Mucosa of descending colon (tissue), 3 donors: ENCODE measurements around the gene IMMP2L. TPM values are rescaled to one million over a fixed set of nuclear protein-coding genes. Genes with fewer than 3 reads are reported as not detected.

Experiments
- ATAC-seq: fragments of 200-7000 bp; cut with Tn5 transposase; one replicate; pipeline ENCODE4 v1.9.1; 2020; ENCODE audit warnings: mild to moderate bottlenecking, moderate library complexity
- DNase-seq, 3 donors: peaks; one replicate each; pipeline ENCODE4 v3.0.0-alpha.2; 2020
- H3K36me3 ChIP-seq: fragments of 200-600 bp; one replicate; pipeline ENCODE4 v1.8.0; 2021; ENCODE audit warnings: low read depth, mild to moderate bottlenecking
- H3K4me1 ChIP-seq: fragments of 200-600 bp; one replicate; pipeline ENCODE4 v1.8.0; 2021; ENCODE audit warnings: low read depth, mild to moderate bottlenecking
- H3K4me3 ChIP-seq: fragments of 200-600 bp; one replicate; pipeline ENCODE4 v1.8.0; 2021; ENCODE audit warnings: mild to moderate bottlenecking
- H3K9me3 ChIP-seq: fragments of 200-600 bp; one replicate; pipeline ENCODE4 v1.8.0; 2021; ENCODE audit warnings: mild to moderate bottlenecking
- CTCF ChIP-seq: fragments of 200-600 bp; IDR thresholded peaks from one replicate; pipeline ENCODE4 v1.8.0; 2022; ENCODE audit warnings: antibody characterized with exemption, mild to moderate bottlenecking
- intact Hi-C, 2 donors: fragments of 100-400 bp; cut with DNase I in 1 of 2; cut with micrococcal nuclease in 1 of 2; formaldehyde crosslinking; loops; one replicate each; pipeline versions ENCODE4 v1.11.0 to v1.11.1; 2022; cut with DNase I, micrococcal nuclease
- total RNA-seq, 3 donors: library from RNA; stranded (reverse); fragmentation: NEBNext Ultra II Directional in 2 of 3; extraction: Animal tissue kit (Norgen Biotek cat#: 25700) in 2 of 3; gene quantifications; one replicate each; pipeline versions ENCODE4 v1.2.1 to v1.2.4, GENCODE V29; 2021 to 2023
- donor health status: DM: no; HTN: no; CAD: no; lungs with moderate emphysema.
- donor health status: DM: no; HTN: no; CAD: no.
- donor health status: DM: no; HTN: yes; CAD: no.

The IMMP2L gene
- total RNA-seq, 3 donors from 2014 or later, result 12.1 to 20.7 (median 17.7) TPM

GRCh38 chr7:111343017-111343416 lies 219.3 kb downstream of the IMMP2L start:
- no peak for ATAC-seq
- TF ChIP-seq CTCF, result no peak
- intact Hi-C loops, result no loop called here

GRCh38 chr7:111339006-111339405 lies 223.3 kb downstream of the IMMP2L start:
- no peak for ATAC-seq

More at GRCh38 chr7:111343017-111343416, 219.3 kb downstream of the IMMP2L start:
- peaks cover 17% of the 10 kb centered on the region for H3K9me3 ChIP-seq
- no peak for DNase-seq
- no peaks in the 10 kb centered on the region for H3K36me3 ChIP-seq
- no peaks in the 10 kb centered on the region for H3K4me1 ChIP-seq
- H3K4me3 ChIP-seq, result no peak overlapping the region

DNA sequence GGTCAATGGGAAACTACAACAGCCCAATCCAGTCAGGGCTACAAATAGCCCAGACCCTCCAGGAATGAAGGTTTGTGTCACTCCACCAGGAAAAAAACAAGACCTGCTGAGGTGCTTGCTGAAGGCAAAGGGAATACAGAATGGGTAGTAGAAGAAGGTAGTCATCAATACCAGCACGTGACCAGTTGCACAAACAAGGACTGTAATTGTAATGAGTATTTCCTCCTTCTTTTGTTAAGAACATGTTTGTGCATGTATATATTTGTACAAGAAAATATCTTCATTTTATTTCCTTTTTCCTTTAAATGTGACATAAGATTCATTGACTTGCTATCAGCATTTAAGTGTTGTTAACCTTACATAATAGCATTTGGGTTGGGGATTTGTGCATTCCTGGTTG lies 229.3 kb downstream of the IMMP2L start:
- no peaks in the 10 kb centered on the region for H3K4me1 ChIP-seq
- ATAC-seq, result no peak
- no peaks in the 10 kb centered on the region for H3K9me3 ChIP-seq
- H3K4me3 ChIP-seq, result no peak overlapping the region
- intact Hi-C loops, result no loop called here
- no peak for TF ChIP-seq CTCF
- DNase-seq, result no peak
- H3K36me3 ChIP-seq, result no peaks in the 10 kb centered on the region

More at GRCh38 chr7:111339006-111339405, 223.3 kb downstream of the IMMP2L start:
- Histone ChIP-seq H3K36me3 (no peaks in the 10 kb centered on the region), H3K4me3 (no peak overlapping the region), H3K4me1 (no peaks in the 10 kb centered on the region), H3K9me3 (peaks cover 13% of the 10 kb centered on the region)
- no peak for TF ChIP-seq CTCF
- intact Hi-C loops, result no loop called here
- DNase-seq, result no peak

DNA sequence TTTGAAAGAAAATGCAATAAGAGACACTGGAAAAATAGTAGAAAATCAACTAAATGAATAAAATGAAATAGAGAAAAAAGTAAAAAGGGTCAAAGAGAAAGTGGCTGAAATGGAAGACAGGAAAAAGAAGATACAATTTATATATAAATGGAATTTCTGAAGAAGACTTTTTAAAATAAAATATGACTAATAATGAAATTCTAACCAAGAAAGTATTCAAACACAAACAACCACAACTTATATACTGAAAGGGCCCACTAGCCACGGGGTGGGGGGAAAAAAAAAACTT lies 232.1 kb downstream of the IMMP2L start:
- H3K4me1 ChIP-seq, result no peaks in the 10 kb centered on the region
- ATAC-seq, result no peak
- intact Hi-C loops, result no loop called here

GRCh38 chr7:111329367-111330234 lies 232.7 kb downstream of the IMMP2L start:
- intact Hi-C loops, result no loop called here
- Histone ChIP-seq H3K9me3 (no peaks in the 10 kb centered on the region), H3K4me3 (no peak overlapping the region)

More for the DNA sequence above, 232.1 kb downstream of the IMMP2L start:
- no peak for DNase-seq
- no peaks in the 10 kb centered on the region for H3K9me3 ChIP-seq
- no peaks in the 10 kb centered on the region for H3K36me3 ChIP-seq
- no peak overlapping the region for H3K4me3 ChIP-seq
- TF ChIP-seq CTCF, result no peak

More at GRCh38 chr7:111329367-111330234, 232.7 kb downstream of the IMMP2L start:
- Histone ChIP-seq H3K36me3 (no peaks in the 10 kb centered on the region), H3K4me1 (no peaks in the 10 kb centered on the region)
- no peak for DNase-seq
- TF ChIP-seq CTCF, result no peak
- ATAC-seq, result no peak
